ENCODE measurements around the gene MYO5B.
"Not testable (repeated sequence)": the region's sequence is repeated elsewhere in the genome, so short reads cannot be mapped to it uniquely, and the experiment has no call there.

MYO5B gene

DNA sequence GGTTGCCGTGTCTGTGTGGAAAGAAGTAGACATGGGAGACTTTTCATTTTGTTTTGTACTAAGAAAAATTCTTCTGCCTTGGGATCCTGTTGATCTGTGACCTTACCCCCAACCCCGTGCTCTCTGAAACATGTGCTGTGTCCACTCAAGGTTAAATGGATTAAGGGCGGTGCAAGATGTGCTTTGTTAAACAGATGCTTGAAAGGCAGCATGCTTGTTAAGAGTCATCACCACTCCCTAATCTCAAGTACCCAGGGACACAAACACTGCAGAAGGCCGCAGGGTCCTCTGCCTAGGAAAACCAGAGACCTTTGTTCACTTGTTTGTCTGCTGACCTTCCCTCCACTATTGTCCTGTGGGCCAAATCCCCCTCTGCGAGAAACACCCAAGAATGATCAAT is 394.5 kb downstream of the MYO5B start:
- not testable (repeated sequence) for DNase-seq (ENCODE audit: low read depth, low spot score)

DNA sequence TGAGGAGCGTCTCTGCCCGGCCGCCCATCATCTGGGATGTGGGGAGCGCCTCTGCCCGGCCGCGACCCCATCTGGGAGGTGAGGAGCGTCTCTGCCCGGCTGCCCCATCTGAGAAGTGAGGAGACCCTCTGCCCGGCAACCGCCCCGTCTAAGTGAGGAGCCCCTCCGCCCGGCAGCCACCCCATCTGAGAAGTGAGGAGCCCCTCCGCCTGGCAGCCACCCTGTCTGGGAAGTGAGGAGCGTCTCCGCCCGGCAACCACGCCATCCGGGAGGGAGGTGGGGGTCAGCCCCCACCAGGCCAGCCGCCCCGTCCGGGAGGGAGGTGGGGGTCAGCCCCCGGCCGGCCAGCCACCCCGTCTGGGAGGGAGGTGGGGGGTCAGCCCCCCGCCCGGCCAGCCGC is 395.1 kb downstream of the MYO5B start:
- not testable (repeated sequence) for DNase-seq (ENCODE audit: low read depth, low spot score)

DNA sequence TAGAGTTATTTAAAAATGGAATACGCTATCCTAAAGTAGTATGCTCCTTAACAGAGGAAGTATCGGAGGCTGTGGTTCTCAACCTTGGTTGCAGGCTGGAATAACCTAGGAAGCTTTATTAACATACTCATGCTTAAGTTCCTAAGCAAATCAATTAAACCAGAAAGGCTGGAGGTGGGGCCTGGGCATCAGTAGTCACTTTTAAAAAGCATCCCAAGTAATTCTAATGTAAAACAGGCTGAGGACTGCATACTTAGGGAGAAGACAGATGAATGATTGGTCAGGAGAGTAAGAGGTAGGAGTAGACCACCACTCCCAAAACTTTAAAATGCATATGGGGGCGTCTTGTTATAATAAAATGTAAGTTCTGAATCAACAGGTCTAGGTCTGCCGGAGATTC is 396.9 kb downstream of the MYO5B start:
- no peak for DNase-seq (ENCODE audit: low read depth, low spot score)

DNA sequence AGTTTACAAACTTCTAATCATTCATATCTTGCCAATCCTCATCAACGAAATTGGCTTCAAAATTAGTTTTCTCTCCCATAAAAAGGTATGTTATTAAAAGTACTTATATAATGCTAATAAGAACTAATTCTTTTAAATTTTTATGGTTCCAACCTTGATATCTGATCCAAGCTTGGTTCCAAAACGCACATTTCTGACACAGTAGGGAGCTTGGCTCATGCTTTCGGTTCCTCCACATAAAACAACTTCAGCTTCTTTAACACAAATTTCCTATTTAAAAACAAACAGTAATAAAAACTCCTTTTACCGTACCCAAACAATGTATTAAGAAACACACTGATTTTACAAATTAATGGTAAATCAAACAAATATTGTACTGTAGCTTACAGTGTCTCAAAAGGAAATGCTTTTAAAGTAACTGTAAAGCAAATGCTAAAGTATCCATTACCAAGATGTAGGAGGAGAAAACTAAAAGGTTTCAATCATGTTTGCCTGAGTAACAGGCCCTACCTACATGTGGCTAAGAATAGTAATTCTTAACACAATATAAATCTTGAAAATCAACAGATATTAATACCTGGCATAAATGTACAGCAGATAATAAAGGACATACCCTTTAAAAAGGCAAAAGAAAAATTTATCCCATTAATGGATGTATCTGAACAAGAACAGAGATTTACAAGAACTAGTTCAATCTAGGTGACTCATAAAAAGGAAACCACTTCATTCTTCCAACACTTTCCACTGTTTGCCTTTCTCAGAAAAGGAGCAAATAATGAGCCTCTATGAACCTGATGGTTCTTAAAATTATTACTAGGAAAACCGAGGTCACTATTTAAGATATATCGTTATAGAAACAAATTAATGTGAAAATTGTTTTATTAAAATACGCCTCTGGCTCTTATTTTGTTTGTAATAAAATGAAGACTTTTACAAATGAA is 399.1 kb downstream of the MYO5B start:
- DNase-seq (ENCODE audit: low read depth, low spot score) = no peak

DNA sequence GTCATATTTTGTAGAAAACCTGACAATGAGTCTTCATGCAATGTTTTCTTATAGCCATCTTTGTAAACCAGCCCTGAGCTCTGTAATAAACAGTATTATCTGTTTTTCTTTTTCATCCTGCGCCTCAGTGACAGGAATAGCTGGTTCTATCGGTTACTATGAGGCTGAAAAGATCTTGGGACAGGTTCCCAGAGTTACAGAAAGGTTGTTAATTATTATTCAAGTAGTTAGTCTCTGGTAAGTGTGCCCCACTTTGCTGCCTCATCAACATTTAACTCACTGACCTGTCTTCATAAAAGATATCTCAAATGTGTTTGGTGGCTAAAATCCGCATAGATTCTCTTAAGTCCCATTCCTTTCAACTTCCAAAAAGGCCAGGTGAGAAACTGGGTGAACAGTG is 400.2 kb downstream of the MYO5B start:
- DNase-seq (ENCODE audit: low read depth, low spot score) = no peak

DNA sequence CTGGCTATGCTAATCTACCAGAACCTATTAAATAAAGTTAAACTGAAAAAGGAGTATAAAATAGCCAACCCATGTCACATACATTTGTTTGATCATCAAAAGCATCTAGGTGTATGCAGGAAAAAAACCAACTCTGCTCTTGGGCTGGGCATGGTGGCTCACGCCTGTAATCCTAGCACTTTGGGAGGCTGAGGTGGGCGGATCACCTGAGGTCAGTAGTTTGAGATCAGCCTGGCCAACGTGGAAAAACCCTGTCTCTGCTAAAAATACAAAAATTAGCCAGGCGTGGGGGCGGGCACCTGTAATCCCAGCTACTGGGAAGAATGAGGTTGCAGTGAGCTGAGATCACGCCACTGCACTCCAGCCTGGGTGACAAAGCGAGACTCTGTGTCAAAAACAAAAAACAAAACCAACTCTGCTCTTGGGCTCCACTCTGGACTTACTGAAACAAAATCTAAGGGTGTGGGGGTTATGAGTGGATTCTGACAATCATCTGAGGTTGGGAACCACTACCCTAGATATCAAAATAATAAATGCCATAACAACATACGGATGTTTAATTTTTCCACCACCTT is 405.3 kb downstream of the MYO5B start:
- DNase-seq (ENCODE audit: low read depth, low spot score) = not testable (repeated sequence)

DNA sequence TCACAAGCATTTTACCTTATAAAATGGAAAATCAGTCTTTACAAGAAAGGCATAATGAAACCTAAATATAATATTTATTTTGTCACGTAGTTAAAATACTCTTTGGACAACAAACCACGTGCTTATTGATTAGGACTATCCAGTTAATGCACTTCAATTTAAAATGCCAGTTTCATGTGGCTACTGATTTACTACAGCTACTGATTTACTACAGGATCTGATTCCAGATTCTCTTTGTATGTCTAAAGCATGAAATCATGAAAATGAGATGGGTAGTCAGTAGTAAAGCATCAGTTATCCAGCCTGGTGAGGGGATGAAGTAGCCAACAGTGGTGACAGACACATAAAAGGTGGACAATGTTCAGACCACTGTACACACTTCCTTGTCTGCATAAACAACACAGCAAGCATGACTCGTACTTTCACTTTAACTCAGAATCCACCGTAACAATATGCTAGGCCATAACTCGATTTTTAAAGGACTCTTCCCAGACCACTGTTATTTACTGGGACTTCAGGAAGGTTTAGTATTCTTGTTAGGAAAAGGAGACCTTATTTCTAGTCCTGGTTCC is 406.5 kb downstream of the MYO5B start:
- no peak for DNase-seq (ENCODE audit: low read depth, low spot score)

DNA sequence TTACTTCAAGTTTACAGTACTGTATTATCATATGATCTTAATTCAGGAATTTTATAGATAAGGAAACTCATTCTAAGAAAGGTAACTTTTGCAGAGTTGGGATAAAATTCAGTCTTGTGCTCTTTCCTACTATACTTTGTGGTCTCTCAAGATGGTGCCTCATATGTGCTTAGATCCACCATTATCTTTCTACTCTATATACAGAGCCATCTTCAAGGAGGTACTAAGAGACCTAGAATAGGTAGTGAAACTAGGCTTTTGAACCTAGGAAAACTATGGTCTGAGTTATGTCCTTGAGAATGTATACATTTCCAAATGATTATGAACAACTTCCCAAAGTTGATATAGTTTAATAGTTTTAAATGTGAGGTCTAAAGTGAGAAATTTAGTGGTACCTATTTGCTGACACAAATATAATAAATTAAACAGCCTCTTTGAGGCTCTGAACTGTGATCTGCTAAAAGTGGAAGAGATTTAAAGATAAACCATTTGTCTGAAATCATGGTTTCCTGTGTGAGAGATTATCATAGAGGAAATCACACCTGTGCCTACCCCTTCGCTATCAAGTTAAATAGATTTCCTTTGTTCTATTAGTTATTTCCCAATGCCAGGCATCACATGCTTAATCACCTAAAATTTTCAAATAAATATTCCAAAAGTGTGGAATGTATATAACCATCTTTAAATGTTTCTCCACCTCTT is 408.8 kb downstream of the MYO5B start:
- no peak for DNase-seq (ENCODE audit: low read depth, low spot score)

DNA sequence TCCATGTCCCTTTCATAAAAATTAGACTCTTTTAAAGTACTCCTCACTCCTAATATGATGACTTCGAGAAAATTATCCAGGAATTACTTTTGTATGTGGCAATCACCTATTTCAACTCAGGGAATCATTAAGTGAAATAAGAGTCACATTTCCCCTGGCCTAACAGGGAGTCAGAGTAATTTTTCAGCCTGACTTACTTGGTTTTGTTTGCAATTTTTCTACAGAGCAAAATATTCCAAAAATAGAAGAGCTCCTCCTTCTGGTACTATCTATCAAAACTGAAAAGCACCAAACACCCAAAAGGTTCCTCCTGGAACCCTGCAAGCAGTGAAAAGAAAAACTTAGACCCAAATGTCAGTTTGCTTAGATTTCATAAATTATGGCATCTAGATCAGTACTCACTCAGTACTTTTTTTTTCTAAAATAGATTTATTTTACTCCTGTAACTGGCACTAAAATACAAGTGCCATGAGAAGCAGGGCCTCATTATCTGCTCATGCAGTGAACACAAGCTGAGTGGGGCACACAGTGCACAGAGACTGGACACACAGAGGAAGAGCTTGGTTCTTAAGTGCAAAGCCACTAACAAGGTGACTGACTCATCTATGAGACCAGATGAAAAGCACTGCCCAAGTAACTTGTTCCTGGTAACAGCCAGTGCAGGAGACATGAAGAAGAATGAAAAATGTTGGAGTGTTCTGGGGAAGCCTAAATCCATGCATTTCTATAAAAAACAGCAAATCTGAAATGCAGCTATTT is 410.3 kb downstream of the MYO5B start:
- no peak for DNase-seq (ENCODE audit: low read depth, low spot score)

DNA sequence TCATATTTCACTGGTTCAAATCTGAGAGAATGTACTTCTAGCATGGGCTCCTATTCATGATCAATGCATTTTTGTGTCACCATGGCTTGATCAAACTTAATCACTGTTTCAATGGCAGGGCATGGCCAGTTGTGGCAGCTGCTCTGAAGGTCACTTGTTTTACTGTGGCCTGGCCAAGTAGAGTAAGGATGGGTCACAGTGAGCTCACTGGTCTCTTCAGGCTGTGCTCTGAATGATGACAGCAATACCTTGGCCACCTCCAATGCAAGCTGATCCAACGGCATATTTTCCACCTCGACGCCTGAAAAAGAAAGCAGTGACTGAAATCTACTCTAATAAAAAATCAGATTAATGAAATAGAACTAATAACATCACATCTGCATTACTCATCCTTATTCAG is 411.3 kb downstream of the MYO5B start:
- DNase-seq (ENCODE audit: low read depth, low spot score) = not testable (repeated sequence)

DNA sequence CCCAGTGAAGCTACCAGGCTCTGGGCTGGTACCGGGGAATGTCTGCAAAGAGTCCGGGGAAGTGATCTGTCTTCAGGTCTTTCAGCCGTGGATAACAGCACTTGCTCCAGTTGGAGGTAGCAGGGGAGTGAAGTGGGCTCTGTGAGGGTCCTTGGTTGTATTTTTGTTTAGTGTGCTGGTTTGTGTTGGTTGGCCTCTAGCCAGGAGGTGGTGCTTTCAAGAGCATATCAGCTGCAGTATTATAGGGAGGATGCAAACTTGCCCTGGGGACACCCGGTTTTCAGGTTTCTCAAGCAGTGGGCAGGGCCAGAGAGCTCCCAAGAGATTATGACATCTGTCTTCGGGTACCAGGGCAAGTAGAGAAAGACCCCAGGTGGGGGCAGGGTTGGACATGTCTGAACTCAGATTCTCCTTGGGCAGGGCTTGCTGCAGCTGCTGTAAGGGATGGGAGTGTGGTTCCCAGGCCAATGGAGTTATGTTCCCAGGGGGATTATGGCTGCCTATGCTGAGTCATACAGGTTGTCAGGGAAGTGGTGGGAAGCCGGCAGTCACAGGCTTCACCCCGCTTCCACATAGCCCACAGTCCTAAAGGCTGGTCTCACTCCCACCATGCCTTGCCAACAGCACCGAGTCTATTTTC is 416.0 kb downstream of the MYO5B start:
- no peak for DNase-seq (ENCODE audit: low read depth, low spot score)

Data from activated naive CD8-positive, alpha-beta T cell treated with anti-CD3 and anti-CD28 coated beads, Interleukin-2, amount 50 U/mL, for 16 hours (primary cell).